Kidney (tissue), 14 donors: ENCODE measurements around the gene GABARAPL1. TPM values are rescaled to one million over a fixed set of nuclear protein-coding genes. Genes with fewer than 3 reads are reported as not detected.
A peak's percentile ranks its signal among the peaks of the same experiment; 100 is the strongest.
"Not testable (repeated sequence)": the region's sequence is repeated elsewhere in the genome, so short reads cannot be mapped to it uniquely, and the experiment has no call there.

Source experiments
- DNase-seq, 5 donors: peaks; one replicate each; pipeline ENCODE4 v3.0.0-alpha.2; 2013 to 2020
- FAIRE-seq: peaks from 2 replicates; lab custom pipeline; 2012; peaks lifted over from hg19 to GRCh38; lab: Jason Lieb, UNC
- H3K27ac ChIP-seq, 2 donors: one replicate each; pipeline ENCODE4 v1.7.0; 2013; ENCODE audit warnings: low read depth in 2 of 2, low read length in 2 of 2, inconsistent platforms in 1 of 2
- H3K27me3 ChIP-seq: one replicate; pipeline ENCODE4 v1.7.1; 2013; ENCODE audit warnings: low read length, inconsistent platforms; ENCODE audit not compliant: control insufficient read depth, insufficient read depth
- H3K36me3 ChIP-seq, 3 donors: one replicate each; pipeline versions ENCODE4 v1.7.0 to v1.7.1; 2013; ENCODE audit warnings: low read length in 3 of 3, control low read depth in 1 of 3, inconsistent platforms in 1 of 3; ENCODE audit not compliant: insufficient read depth in 3 of 3, control insufficient read depth in 2 of 3
- H3K4me1 ChIP-seq, 3 donors: one replicate each; pipeline versions ENCODE4 v1.7.0 to v1.7.1; 2013; ENCODE audit warnings: low read length in 3 of 3, inconsistent platforms in 1 of 3, low read depth in 1 of 3; ENCODE audit not compliant: control insufficient read depth in 2 of 3, insufficient read depth in 2 of 3
- H3K4me3 ChIP-seq, 3 donors: one replicate each; pipeline versions ENCODE4 v1.7.0 to v1.8.1; 2013; ENCODE audit warnings: low read length in 3 of 3, control low read depth in 1 of 3, inconsistent platforms in 1 of 3
- H3K9ac ChIP-seq, 3 donors: one replicate each; pipeline versions ENCODE4 v1.7.0 to v1.7.1; 2013; ENCODE audit warnings: low read length in 3 of 3, control low read depth in 1 of 3, inconsistent platforms in 1 of 3
- H3K9me3 ChIP-seq, 3 donors: one replicate each; pipeline versions ENCODE4 v1.7.0 to v1.7.1; 2013; ENCODE audit warnings: low read length in 3 of 3, control low read depth in 1 of 3, inconsistent platforms in 1 of 3; ENCODE audit not compliant: control insufficient read depth in 2 of 3, insufficient read depth in 1 of 3
- intact Hi-C: fragments of 100-400 bp; cut with DNase I; formaldehyde crosslinking; loops from one replicate; pipeline ENCODE4 v1.11.1; 2022
- polyA plus RNA-seq: library from polyadenylated mRNA; stranded (reverse); fragments of 350-450 nt; fragmentation: Illumina TruSeq; extraction: RNeasy Lipid Tissue Mini Kit (QIAGEN cat#74804); gene quantifications from one replicate; pipeline ENCODE4 v1.2.3, GENCODE V29; 2014; ENCODE audit warnings: low read depth, low replicate concordance; ENCODE audit not compliant: insufficient read depth
- total RNA-seq: library from RNA; stranded (reverse); fragmentation: NEBNext Ultra II Directional; extraction: Animal tissue kit (Norgen Biotek cat#: 25700); gene quantifications from one replicate; pipeline ENCODE4 v1.2.1, GENCODE V29; 2021
- TF ChIP-seq, protein P1 (sequence below): IDR thresholded peaks from 3 replicates; pipeline ENCODE4 v1.5.1; 2012; ENCODE audit warnings: mild to moderate bottlenecking, moderate library complexity, borderline replicate concordance; ENCODE audit not compliant: insufficient read depth; ENCODE audit errors: extremely low read depth
- donor health status: control.
- donor health status: control.
- donor health status: control.
- donor health status: control.
- donor health status: control.
- donor health status: DM: yes; HTN: yes; CAD: no.
- donor health status: Normal renal cell carcinoma (clear cell type).

GABARAPL1 gene
- total and polyA plus RNA-seq, 2 donors from 2014 or later, result 142 to 454 TPM

DNA sequence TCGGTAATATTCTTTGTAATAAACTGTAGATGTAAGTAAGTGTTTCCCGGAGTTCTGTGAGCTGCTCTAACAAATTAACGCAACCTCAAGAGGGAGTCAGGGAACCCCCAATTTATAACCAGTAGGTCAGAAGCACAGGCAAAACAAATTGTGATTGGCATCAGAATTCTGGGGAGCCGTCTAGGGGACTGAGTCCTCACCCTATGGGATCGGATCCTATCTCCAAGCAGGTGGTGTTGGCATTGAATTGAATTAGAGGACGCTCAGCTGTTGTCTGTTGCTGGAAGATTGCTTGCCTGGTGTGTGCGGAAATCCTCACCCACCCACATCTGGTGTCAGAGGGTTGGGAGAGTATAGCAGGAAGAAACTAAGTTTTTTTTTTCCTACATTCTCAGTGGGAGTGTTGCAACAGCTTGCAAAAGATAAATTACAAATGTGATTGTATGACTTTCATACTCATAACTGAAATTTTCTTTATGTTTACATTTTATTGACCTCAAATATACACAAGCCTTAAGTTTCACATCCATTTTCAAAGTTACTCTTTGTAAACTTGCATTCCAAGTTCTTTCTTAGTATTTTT lies 28.3 kb upstream of the GABARAPL1 start:
- H3K27ac ChIP-seq, result peak overlapping the region in 1 of 2 donors; percentile 66
- TF ChIP-seq, protein P1, sequence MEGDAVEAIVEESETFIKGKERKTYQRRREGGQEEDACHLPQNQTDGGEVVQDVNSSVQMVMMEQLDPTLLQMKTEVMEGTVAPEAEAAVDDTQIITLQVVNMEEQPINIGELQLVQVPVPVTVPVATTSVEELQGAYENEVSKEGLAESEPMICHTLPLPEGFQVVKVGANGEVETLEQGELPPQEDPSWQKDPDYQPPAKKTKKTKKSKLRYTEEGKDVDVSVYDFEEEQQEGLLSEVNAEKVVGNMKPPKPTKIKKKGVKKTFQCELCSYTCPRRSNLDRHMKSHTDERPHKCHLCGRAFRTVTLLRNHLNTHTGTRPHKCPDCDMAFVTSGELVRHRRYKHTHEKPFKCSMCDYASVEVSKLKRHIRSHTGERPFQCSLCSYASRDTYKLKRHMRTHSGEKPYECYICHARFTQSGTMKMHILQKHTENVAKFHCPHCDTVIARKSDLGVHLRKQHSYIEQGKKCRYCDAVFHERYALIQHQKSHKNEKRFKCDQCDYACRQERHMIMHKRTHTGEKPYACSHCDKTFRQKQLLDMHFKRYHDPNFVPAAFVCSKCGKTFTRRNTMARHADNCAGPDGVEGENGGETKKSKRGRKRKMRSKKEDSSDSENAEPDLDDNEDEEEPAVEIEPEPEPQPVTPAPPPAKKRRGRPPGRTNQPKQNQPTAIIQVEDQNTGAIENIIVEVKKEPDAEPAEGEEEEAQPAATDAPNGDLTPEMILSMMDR, result no peak
- peak overlapping the region in 2 of 3 donors; percentile 15 to 34 for H3K4me3 ChIP-seq
- no peaks in the 10 kb centered on the region for H3K4me1 ChIP-seq
- FAIRE-seq, result no peak
- H3K36me3 ChIP-seq, result peaks cover 0 to 3% (median 0%) of the 10 kb centered on the region in 3 donors
- H3K27me3 ChIP-seq, result no peaks in the 10 kb centered on the region
- intact Hi-C loops, result no loop called here
- DNase-seq, result no peak
- H3K9ac ChIP-seq, result no peak overlapping the region
- no peaks in the 10 kb centered on the region for H3K9me3 ChIP-seq

DNA sequence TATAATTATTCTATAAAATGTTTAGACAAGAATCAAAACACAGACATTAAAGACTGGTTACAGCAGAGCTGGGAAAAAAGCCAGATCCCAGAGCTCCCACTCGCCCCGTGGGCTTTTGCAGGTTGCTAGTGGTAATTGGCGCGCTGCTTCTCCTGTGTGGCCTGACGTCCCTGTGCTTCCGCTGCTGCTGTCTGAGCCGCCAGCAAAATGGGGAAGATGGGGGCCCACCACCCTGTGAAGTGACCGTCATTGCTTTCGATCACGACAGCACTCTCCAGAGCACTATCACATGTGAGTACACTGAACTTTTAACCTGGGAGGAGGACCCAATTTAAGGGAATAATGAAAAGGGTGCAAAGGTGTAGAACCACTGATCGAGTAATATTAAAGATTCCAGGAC lies 26.4 kb upstream of the GABARAPL1 start:
- H3K9ac ChIP-seq, result peak overlapping the region in 1 of 3 donors; percentile 40
- DNase-seq (no peak), FAIRE-seq (no peak)
- H3K27me3 ChIP-seq, result no peaks in the 10 kb centered on the region
- intact Hi-C loops, result no loop called here
- H3K9me3 ChIP-seq, result no peaks in the 10 kb centered on the region
- H3K27ac ChIP-seq, result no peak overlapping the region
- no peaks in the 10 kb centered on the region for H3K4me1 ChIP-seq
- peak overlapping the region in 1 of 3 donors; percentile 17 for H3K4me3 ChIP-seq
- TF ChIP-seq, protein P1, result no peak
- H3K36me3 ChIP-seq, result peaks cover 0 to 3% (median 0%) of the 10 kb centered on the region in 3 donors

DNA sequence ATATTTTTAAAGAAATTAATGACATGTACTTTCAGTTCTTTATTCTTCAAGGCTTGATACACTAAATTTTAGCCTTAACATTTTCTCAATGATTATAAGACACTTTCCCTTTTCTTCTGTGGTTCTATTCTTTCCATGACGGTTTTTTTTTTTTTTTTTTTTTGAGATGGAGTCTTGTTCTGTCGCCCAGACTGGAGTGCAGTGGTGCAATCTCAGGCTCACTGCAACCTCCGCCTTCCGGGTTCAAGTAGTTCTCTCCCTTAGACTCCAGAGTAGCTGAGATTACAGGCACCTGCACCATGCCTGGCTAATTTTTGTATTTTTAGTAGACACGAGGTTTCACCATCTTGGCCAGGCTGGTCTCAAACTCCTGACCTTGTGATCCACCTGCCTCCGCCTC lies 25.7 kb upstream of the GABARAPL1 start:
- H3K9me3 ChIP-seq, H3K9ac ChIP-seq, DNase-seq, intact Hi-C loops, H3K36me3 ChIP-seq, H3K27me3 ChIP-seq, H3K4me3 ChIP-seq, H3K27ac ChIP-seq, FAIRE-seq, H3K4me1 ChIP-seq: not testable (repeated sequence)

DNA sequence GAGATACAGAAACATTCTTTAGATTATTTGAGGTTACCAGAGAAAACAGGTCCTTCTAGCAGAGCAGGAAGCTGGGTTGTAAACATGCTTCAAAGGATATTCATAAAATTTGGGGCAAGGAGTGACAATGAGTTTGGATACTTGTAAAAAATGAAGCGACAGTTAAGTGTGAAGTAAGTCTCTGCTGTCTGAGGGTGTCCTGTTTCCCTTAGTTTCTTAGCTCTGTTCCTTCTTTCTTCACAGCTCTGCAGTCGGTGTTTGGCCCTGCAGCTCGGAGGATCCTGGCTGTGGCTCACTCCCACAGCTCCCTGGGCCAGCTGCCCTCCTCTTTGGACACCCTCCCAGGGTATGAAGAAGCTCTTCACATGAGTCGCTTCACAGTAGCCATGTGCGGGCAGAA lies 23.0 kb upstream of the GABARAPL1 start:
- no peak for FAIRE-seq

More for the DNA sequence above, 23.0 kb upstream of the GABARAPL1 start:
- TF ChIP-seq, protein P1, result no peak
- DNase-seq, result no peak
- H3K9me3 ChIP-seq, result no peaks in the 10 kb centered on the region
- intact Hi-C loops, result no loop called here
- H3K9ac ChIP-seq, result no peak overlapping the region
- no peak overlapping the region for H3K4me3 ChIP-seq
- H3K27me3 ChIP-seq, result no peaks in the 10 kb centered on the region
- no peak overlapping the region for H3K27ac ChIP-seq
- no peaks in the 10 kb centered on the region for H3K4me1 ChIP-seq
- no peaks in the 10 kb centered on the region for H3K36me3 ChIP-seq
